Stimulated activated memory B cell treated with anti-CD40 and anti-IgM and Interleukin-4, amounts not matched to agents 10 μg/mL and 1 μg/mL and 100 μg/mL, for 72 hours (primary cell): ENCODE results near the gene NOP14.
"Not testable (repeated sequence)": the region's sequence is repeated elsewhere in the genome, so short reads cannot be mapped to it uniquely, and the experiment has no call there.

Experiments used
- ATAC-seq: fragments of 150-1000 bp; cut with Tn5 transposase; 2 replicates; pipeline ENCODE4 v1.10.0; 2021
- H3K27ac Mint-ChIP-seq: one replicate; pipeline ENCODE4 v1.8.0; 2022; ENCODE audit warnings: mild to moderate bottlenecking, mixed read lengths
- H3K27me3 Mint-ChIP-seq: one replicate; pipeline ENCODE4 v1.8.0; 2022; ENCODE audit warnings: mixed read lengths
- H3K36me3 Mint-ChIP-seq: one replicate; pipeline ENCODE4 v1.8.0; 2022; ENCODE audit warnings: mixed read lengths
- H3K4me1 Mint-ChIP-seq: one replicate; pipeline ENCODE4 v1.8.0; 2022; ENCODE audit warnings: mixed read lengths
- H3K4me3 Mint-ChIP-seq: one replicate; pipeline ENCODE4 v1.8.0; 2022; ENCODE audit warnings: mild to moderate bottlenecking, moderate library complexity, mixed read lengths
- H3K9me3 Mint-ChIP-seq: one replicate; pipeline ENCODE4 v1.8.0; 2022; ENCODE audit warnings: mixed read lengths

The NOP14 gene

DNA sequence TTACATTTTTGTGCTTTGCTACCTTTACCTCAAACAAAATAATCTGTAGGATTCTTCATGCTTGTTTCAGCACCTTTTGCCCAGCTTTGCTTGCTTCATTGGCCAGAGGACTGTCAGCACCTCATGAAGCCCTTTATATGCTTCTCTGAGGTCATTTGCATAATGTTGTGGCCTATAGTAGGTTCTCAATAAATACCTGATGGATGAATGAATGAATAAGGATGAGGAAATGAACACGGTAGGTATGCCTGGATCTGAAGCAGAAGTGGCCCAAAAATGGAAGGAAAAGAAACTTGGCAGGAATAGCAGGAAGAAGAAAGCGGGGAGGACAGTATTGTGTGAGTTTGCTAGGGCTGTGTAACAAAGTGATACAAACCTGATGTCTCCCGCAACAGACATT lies 8.1 kb upstream of the NOP14 start:
- Mint-ChIP-seq H3K9me3 (no peaks in the 10 kb centered on the region), H3K27me3 (peaks cover 12% of the 10 kb centered on the region), H3K4me1 (no peaks in the 10 kb centered on the region), H3K4me3 (no peak overlapping the region), H3K36me3 (peaks cover 5% of the 10 kb centered on the region), H3K27ac (no peak overlapping the region)
- ATAC-seq = no peak

DNA sequence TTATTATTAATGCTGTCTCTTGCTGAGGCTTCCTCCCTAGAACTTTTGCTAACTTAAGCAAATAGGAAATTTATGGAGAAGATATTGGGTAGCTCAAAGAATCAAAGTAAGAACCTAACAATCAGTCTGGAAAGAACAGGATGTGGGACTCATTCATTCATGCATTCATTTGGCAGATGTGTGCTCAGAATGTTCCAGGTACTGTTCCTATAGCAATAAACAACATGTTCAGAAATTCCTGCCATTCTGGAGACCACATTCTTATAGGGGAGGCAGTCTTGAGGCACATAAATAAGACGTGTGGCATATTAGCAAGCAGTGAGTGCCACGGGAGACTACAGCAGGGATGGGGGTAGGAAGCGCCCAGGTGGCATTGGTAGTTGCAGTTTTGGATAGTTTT lies 5.2 kb upstream of the NOP14 start:
- ATAC-seq = no peak
- Mint-ChIP-seq H3K36me3 (no peaks in the 10 kb centered on the region), H3K27me3 (no peaks in the 10 kb centered on the region), H3K4me1 (peaks cover 8% of the 10 kb centered on the region), H3K4me3 (no peak overlapping the region), H3K27ac (no peak overlapping the region), H3K9me3 (no peaks in the 10 kb centered on the region)

DNA sequence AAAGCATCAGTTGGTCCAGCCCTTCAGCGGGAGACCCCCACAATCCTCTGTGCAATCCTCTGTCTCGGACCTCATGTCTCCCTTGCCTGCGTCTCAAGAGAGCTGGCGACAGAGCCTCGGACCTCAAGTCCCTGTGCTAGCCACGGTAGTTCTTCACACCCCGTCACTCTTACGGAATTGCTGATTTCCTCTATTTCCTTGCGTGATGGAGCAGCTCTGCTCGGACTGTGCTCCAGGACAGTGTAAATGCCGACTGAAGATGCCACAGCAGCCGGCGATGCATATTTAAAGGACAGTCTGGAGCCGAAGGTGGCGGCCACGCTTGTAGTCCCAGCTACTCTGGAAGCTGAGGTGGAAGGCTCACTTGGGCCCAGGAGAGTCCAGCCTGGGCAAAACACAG lies 2.1 kb upstream of the NOP14 start:
- Mint-ChIP-seq H3K4me1 (peaks cover 22% of the 10 kb centered on the region), H3K27ac (no peak overlapping the region), H3K9me3 (no peaks in the 10 kb centered on the region), H3K4me3 (no peak overlapping the region), H3K36me3 (peaks cover 5% of the 10 kb centered on the region), H3K27me3 (no peaks in the 10 kb centered on the region)
- ATAC-seq = no peak

DNA sequence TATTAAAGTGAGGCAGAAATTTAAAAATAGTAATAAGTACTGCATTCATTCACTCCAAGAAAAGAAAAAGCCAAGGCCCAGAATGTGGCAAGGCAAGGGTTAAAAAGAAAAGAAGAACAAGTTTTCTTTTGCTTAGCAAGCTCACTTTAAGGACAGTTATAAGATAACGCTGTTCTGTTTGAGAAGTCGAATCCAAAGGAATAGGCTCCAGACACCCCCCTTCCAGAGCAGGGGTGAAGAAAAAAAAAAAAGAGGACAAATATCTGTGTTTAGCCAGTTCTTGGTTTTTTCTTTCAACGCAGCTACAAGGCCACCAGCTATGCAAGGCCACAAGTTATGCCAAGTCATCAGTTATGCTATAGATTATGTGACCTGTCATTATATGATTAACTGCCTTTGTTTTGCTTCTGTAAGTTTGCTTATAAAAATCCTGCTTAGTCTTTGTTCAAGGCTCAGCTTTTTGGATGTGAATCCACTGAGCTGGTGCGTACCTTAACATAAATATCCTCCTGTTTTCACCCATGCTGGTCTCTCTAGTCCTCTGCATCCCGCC lies 1.6 kb upstream of the NOP14 start:
- Mint-ChIP-seq H3K4me3 (peak overlapping the region; percentile 94), H3K27me3 (no peaks in the 10 kb centered on the region), H3K36me3 (peaks cover 5% of the 10 kb centered on the region), H3K4me1 (peaks cover 26% of the 10 kb centered on the region), H3K9me3 (no peaks in the 10 kb centered on the region), H3K27ac (peak overlapping the region; percentile 95)
- no peak for ATAC-seq

DNA sequence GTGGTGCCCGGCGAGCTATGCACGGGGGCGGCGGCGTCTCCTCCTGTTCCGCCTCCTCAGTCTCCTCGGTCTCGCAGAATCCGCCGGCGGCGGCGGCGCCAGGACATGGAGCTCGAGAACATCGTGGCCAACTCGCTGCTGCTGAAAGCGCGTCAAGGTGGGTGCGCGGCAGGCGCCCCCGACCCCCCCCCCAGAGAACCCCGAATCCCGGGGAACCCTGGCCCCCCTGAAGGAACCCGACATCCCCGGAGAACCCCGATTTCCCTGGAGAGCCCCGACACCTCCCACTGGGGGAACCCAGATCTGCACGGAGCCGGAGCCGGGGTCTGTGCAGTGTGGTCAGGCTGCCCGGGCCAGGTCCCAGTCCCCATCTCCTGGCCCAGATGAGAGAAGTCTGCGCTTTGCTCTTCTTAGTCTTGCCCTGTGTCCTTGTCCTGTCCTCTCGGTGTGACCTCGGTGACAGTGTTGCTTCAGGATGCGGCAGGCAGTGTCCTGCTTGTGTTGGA lies 813 bp upstream of the NOP14 start:
- Mint-ChIP-seq H3K27ac (peak overlapping the region; percentile 95), H3K4me1 (peaks cover 34% of the 10 kb centered on the region), H3K36me3 (peaks cover 12% of the 10 kb centered on the region), H3K9me3 (no peaks in the 10 kb centered on the region), H3K27me3 (no peaks in the 10 kb centered on the region), H3K4me3 (peak overlapping the region; percentile 94)
- peak; percentile 61 for ATAC-seq

DNA sequence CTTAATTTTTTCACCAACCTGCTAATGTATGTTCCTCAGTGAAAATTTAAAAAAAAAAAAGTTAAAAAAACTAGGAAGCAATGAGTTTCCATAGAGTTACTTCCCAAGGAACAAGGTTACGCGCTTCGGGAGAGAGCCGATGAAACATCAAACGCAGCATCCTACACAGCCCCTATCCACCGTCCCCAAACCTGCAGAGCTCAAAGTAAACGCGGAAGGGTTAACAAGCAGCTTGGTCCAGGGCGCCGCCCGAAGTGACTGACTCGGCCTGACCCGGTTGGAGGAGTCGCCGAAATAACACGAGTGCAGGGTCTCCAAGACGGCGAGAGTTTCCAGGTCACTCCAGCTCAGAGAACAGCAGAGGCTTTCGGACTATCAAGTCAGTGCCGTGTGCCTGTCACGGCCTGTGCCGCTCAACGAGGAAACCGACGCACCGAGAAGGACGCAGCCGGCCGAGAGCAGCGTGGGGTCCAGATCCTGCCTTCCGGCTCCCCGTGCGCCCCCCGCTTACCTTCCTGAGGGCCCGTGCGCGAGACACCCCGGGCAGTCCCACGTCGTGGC lies 512 bp downstream of the NOP14 start:
- H3K27ac Mint-ChIP-seq = peak overlapping the region; percentile 95
- H3K36me3 Mint-ChIP-seq = peaks cover 24% of the 10 kb centered on the region
- H3K4me3 Mint-ChIP-seq = peak overlapping the region; percentile 94
- no peaks in the 10 kb centered on the region for H3K9me3 Mint-ChIP-seq
- no peaks in the 10 kb centered on the region for H3K27me3 Mint-ChIP-seq
- ATAC-seq = peak; percentile 60
- peaks cover 47% of the 10 kb centered on the region for H3K4me1 Mint-ChIP-seq

DNA sequence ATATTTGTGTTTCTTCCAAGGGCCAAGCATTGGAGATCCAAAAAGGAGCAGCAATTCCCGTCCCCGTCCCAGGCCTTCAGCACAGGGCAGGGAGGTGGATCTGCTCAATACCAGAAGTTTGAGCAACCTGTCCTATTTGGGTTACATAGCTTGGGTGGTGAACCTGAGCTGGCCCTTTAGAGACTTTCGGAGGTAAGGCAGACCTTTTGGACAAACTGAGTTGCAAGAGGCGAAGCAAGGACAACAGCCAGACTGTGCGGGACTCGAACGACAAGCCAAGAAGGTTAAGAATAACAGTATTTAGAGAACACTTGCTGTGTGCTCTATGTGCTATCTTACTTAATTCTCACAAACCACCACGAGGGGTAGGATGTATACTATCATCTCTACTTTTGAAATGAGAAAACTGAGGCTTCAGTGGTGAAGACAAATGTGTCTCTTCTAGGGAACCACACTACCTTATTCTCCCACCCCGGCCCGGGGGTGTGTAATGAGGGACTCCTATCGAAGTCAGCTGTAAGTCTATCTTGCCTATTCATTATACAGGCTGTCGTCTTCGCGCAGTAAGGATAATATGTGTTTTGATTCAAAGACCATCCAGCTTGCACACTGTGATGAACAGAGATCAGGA lies 1.3 kb downstream of the NOP14 start:
- Mint-ChIP-seq H3K36me3 (peaks cover 29% of the 10 kb centered on the region), H3K27me3 (no peaks in the 10 kb centered on the region), H3K4me1 (peaks cover 55% of the 10 kb centered on the region), H3K27ac (peak overlapping the region; percentile 95), H3K4me3 (peak overlapping the region; percentile 94), H3K9me3 (no peaks in the 10 kb centered on the region)
- no peak for ATAC-seq

DNA sequence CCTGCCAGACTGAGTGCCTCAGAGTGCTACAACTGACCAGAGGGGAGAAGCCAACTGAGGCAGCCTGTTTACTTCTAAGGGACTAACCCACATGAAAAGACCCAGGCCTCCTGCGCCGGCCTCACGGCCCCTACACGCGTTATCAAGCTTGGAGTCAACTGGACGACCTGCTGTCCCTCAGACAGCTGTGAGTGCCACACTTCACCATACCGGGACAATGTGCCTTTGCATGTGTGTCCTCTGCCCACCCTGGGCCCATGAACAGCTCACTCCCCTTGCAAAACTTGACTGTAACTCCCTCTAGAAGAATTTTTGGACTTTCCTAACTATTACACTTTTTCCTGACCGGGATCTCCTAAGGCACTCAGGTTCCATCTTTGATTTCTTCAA lies 1.8 kb downstream of the NOP14 start:
- peaks cover 60% of the 10 kb centered on the region for H3K4me1 Mint-ChIP-seq
- ATAC-seq = no peak
- H3K9me3 Mint-ChIP-seq = no peaks in the 10 kb centered on the region
- peak overlapping the region; percentile 95 for H3K27ac Mint-ChIP-seq
- peaks cover 34% of the 10 kb centered on the region for H3K36me3 Mint-ChIP-seq
- H3K4me3 Mint-ChIP-seq = peak overlapping the region; percentile 94
- H3K27me3 Mint-ChIP-seq = no peaks in the 10 kb centered on the region

DNA sequence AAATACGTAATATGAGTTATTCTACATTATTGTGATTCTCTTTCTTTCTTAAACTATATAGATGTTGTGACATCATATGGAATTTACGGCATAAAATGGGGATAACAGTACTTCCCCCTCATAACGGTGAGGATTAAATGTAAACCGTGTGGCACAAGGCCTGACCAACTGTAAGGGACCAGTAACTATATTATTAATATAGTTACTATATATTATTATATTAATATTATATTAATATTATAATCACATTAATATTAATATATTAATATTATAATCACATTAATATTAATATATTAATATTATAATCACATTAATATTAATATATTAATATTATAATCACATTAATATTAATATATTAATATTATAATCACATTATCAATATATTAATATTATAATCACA lies 2.8 kb downstream of the NOP14 start:
- not testable (repeated sequence) for H3K4me3 Mint-ChIP-seq, H3K9me3 Mint-ChIP-seq, H3K27ac Mint-ChIP-seq, ATAC-seq, H3K27me3 Mint-ChIP-seq
- H3K36me3 Mint-ChIP-seq = peaks cover 40% of the 10 kb centered on the region
- H3K4me1 Mint-ChIP-seq = peaks cover 66% of the 10 kb centered on the region

DNA sequence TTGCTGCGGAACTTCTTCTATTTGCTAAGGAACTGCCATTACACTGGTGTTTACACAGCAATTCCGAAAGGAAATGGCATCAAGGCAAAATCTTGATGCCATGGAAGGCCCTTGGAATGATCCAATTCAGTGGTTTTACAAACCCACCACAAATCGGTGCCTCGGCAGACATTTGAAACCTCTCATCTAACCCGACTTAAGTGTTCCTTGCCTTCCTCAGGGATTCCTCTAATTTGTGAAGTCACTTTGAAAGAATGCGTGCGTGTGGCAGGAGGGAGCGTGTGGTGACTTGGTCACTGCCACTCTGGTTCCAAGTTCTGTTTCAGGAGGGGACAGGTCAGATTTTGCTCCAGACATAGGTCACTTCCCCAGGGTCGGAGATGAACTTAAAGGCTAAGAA lies 4.8 kb downstream of the NOP14 start:
- Mint-ChIP-seq H3K27ac (peak overlapping the region; percentile 11), H3K36me3 (peaks cover 48% of the 10 kb centered on the region), H3K4me1 (peaks cover 78% of the 10 kb centered on the region), H3K4me3 (peak overlapping the region; percentile 11), H3K9me3 (no peaks in the 10 kb centered on the region), H3K27me3 (no peaks in the 10 kb centered on the region)
- ATAC-seq = no peak

DNA sequence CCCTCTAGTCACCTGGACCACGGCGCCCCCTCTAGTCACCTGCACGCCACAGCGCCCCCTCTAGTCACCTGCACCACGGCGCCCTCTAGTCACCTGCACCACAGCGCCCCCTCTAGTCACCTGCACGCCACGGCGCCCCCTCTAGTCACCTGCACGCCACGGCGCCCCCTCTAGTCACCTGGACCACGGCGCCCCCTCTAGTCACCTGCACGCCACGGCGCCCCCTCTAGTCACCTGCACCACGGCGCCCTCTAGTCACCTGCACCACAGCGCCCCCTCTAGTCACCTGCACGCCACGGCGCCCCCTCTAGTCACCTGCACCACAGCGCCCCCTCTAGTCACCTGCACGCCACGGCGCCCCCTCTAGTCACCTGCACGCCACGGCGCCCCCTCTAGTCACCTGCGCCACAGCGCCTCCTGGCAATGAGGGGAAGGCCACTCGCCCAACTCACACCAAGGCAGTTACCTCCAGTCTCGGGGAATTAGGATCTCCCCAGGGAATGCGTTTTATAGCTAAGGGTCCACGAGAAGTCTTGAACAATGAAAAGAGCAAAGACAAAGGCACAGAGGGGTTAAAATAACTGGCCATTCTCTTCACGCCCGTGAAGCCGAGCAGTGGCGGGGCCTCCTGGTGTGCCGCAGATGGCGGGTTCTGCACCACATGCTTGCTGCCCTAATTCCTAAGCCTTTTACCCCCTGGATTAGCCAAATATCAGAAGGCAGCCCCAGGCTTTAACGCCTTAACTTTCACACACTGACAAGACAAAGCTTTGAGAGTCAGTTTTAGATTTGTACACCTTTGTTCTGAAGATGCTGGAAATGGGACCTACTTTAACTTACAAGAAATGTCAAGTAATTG lies 7.8 kb downstream of the NOP14 start:
- H3K4me3 Mint-ChIP-seq = peak overlapping the region; percentile 48
- H3K27me3 Mint-ChIP-seq, ATAC-seq, H3K9me3 Mint-ChIP-seq: not testable (repeated sequence)
- H3K4me1 Mint-ChIP-seq = peaks cover 69% of the 10 kb centered on the region
- H3K27ac Mint-ChIP-seq = peak overlapping the region; percentile 88
- H3K36me3 Mint-ChIP-seq = peaks cover 69% of the 10 kb centered on the region

DNA sequence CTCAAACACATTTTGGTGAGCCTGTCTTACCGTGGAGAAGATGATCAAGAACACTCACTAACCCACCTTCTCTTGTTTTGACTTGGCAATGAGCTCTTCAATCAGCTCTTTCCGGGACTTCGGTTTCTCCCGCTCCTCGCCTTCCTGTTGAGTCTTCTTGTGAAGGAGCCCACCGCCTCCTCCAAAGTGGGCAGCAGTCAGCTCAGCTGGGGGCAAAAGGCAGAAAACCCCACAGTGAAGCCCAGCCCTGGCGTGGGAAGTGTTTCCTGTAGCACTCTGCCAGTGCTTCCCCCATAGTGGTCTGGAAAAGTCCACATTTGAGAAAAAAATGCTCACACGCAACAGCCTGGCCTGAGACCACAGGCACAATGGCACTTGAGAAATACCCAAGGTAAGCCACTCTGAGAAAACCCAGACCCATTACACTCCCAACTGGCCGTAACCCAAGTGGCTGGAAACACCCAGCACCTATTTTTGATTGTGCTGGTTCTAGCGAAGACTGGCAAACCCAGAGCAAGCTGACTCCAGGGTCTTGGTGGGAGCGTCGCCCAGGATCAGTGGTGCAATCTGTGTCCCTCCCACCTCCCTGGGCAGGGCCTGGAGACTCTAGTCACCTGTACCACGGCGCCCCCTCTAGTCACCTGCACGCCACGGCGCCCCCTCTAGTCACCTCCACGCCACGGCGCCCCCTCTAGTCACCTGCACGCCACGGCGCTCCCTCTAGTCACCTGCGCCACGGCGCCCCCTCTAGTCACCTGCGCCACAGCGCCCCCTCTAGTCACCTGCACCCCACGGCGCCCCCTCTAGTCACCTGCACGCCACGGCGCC lies 8.6 kb downstream of the NOP14 start:
- H3K4me1 Mint-ChIP-seq = peaks cover 70% of the 10 kb centered on the region
- peak; percentile 92 for ATAC-seq
- H3K27ac Mint-ChIP-seq = peak overlapping the region; percentile 88
- H3K36me3 Mint-ChIP-seq = peaks cover 76% of the 10 kb centered on the region
- no peaks in the 10 kb centered on the region for H3K27me3 Mint-ChIP-seq
- peak overlapping the region; percentile 48 for H3K4me3 Mint-ChIP-seq
- no peaks in the 10 kb centered on the region for H3K9me3 Mint-ChIP-seq

DNA sequence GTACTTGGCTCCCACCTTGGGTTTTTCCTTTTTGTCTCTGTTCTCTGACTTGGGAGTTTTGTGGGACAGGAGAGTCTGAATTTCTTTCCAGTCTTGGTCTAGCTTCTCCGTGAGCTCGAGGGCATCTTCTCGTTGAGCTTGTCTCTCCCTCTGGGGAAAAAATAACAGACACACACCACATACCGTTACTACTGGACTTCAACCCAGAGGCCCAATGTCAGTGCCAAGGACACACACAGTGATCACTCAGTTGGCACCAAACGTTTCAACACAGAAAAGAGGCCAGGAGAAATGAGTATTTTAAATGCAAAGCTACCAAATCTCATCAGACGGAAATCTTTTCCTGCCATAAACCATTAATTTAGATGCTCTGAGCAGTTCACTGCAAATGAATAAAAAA lies 9.7 kb downstream of the NOP14 start:
- H3K27ac Mint-ChIP-seq = peak overlapping the region; percentile 88
- no peaks in the 10 kb centered on the region for H3K27me3 Mint-ChIP-seq
- H3K9me3 Mint-ChIP-seq = no peaks in the 10 kb centered on the region
- no peak overlapping the region for H3K4me3 Mint-ChIP-seq
- peaks cover 64% of the 10 kb centered on the region for H3K4me1 Mint-ChIP-seq
- ATAC-seq = no peak
- peaks cover 75% of the 10 kb centered on the region for H3K36me3 Mint-ChIP-seq

DNA sequence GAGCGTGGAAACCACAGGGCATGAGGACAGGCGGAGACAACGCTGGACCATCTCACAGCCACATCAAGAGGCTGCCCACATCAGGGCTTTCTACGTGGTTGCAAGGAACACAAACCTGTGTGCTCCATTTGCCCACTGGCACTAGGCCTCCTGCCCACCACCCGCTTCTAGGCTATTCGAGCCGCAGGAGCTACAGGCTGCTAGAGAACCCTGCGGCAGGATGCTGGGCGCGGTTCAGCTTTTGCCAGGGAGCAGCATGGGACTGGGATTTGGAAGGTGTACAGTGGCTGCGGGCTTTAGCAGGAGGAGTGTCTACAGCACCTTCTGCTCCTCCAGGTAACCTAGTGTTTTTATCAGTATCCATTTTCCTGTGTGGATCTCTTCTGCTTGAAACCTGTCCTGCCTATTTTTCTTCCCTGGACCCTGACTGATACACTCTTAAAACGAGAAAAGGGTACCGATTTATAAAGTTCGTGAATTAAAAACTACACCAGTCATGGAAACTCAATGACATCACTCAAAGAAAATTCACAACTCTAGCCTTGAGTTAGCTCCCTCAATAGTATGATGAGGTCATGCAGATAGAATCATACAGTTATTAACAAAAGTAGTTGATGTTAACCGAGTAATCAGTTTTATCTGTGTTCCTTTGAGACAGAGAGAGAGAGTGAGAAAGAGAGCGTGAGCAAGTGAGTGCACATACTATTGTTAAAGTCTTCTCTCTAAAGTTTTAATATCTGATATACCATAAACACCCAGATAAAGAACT lies 12.8 kb downstream of the NOP14 start:
- Mint-ChIP-seq H3K4me3 (no peak overlapping the region), H3K36me3 (peaks cover 81% of the 10 kb centered on the region), H3K4me1 (peaks cover 40% of the 10 kb centered on the region), H3K27me3 (no peaks in the 10 kb centered on the region), H3K9me3 (no peaks in the 10 kb centered on the region), H3K27ac (peak overlapping the region; percentile 0)
- no peak for ATAC-seq
